ENCODE results near the gene PLGRKT. TPM values are rescaled to one million over a fixed set of nuclear protein-coding genes. Genes with fewer than 3 reads are reported as not detected.

The PLGRKT gene
- polyA plus RNA-seq, 3 donors: 4.6 to 19.7 (median 14.8) TPM

DNA sequence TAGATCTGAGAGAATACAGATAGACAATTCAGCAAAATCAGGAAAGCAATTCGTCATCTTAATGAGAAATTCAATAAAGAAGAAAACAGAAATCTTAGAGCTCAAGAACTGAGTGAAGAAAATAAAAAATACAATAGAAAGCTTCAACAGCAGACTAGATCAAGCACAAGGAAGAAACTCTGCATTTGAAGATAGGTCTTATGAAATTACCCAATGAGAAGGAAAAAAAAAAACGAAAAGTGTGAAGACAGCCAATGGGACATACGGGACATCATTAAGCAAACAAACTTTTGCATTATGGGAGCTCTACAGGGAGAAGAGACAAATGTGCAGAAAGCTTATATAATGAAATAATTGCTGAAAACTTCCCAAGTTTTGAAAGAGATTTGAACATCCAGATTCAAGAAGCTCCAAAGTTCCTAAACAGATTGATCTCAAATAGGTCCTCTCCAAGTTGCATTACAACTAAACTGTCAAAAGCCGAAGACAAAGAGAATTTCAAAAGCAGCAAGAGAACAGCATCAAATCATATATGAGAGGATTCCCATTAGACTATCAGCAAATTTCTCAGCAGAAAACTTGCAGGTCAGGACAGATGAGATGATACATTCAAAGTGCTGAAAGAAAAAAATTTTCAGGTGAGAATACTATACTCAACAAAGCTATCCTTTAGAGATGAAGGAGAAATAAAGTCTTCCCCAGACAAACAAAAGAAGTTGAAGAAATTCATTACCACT lies 122.4 kb downstream of the PLGRKT start:
- intact Hi-C loops (cut with micrococcal nuclease): no loop called here
- no peak overlapping the region for H2AFZ ChIP-seq (ENCODE audit: insufficient read depth, low read depth, low read length, poor library complexity, severe bottlenecking)
- H3K4me3 ChIP-seq (replicated peaks in 1 of 3; ENCODE audit: low read depth in 2 of 3, low read length in 3 of 3): no peak overlapping the region
- no peaks in the 10 kb centered on the region for H3K36me3 ChIP-seq (replicated peaks in 1 of 2; ENCODE audit: control insufficient read depth in 1 of 2, insufficient read depth in 2 of 2, low read length in 2 of 2)
- H3K36me3 Mint-ChIP-seq: no peaks in the 10 kb centered on the region
- no peaks in the 10 kb centered on the region for H3K27me3 ChIP-seq (ENCODE audit: control insufficient read depth in 2 of 2, insufficient read depth in 2 of 2, low read length in 2 of 2)
- no peak overlapping the region for H3K4me3 Mint-ChIP-seq
- TF ChIP-seq, protein P1, sequence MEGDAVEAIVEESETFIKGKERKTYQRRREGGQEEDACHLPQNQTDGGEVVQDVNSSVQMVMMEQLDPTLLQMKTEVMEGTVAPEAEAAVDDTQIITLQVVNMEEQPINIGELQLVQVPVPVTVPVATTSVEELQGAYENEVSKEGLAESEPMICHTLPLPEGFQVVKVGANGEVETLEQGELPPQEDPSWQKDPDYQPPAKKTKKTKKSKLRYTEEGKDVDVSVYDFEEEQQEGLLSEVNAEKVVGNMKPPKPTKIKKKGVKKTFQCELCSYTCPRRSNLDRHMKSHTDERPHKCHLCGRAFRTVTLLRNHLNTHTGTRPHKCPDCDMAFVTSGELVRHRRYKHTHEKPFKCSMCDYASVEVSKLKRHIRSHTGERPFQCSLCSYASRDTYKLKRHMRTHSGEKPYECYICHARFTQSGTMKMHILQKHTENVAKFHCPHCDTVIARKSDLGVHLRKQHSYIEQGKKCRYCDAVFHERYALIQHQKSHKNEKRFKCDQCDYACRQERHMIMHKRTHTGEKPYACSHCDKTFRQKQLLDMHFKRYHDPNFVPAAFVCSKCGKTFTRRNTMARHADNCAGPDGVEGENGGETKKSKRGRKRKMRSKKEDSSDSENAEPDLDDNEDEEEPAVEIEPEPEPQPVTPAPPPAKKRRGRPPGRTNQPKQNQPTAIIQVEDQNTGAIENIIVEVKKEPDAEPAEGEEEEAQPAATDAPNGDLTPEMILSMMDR (IDR thresholded peaks at IDR 0.05): no peak
- peaks cover 12 to 19% of the 10 kb centered on the region in 2 donors for H3K9me3 ChIP-seq (replicated peaks in 1 of 2; ENCODE audit: control insufficient read depth in 1 of 2, insufficient read depth in 1 of 2, low read length in 2 of 2)
- H3K27me3 Mint-ChIP-seq (ENCODE audit: low read depth in 3 of 3): peaks cover 0 to 1% (median 0%) of the 10 kb centered on the region in 3 donors
- H3K27ac ChIP-seq (ENCODE audit: low read depth in 1 of 2, low read length in 2 of 2): no peak overlapping the region
- no peaks in the 10 kb centered on the region for H3K79me2 ChIP-seq (ENCODE audit: insufficient read depth, low read length)
- 89% methylated on average over 1 of the region's 4 CpGs for WGBS (ENCODE audit: insufficient coverage)
- no peak overlapping the region for H3K9ac ChIP-seq (ENCODE audit: insufficient read depth, low read length, poor library complexity, severe bottlenecking)
- no peaks in the 10 kb centered on the region for H3K4me1 Mint-ChIP-seq
- no peak for DNase-seq
- no peaks in the 10 kb centered on the region for H4K20me1 ChIP-seq (ENCODE audit: insufficient read depth, low read length)
- no peak overlapping the region for H3K27ac Mint-ChIP-seq
- H3K4me1 ChIP-seq (ENCODE audit: control insufficient read depth in 1 of 2, insufficient read depth in 2 of 2, low read length in 2 of 2): no peaks in the 10 kb centered on the region
- H3K4me2 ChIP-seq (replicated peaks; ENCODE audit: extremely low read depth, low read length, poor library complexity, severe bottlenecking): no peak overlapping the region
- H3K9me3 Mint-ChIP-seq: peaks cover 10 to 26% (median 16%) of the 10 kb centered on the region in 7 donors

DNA sequence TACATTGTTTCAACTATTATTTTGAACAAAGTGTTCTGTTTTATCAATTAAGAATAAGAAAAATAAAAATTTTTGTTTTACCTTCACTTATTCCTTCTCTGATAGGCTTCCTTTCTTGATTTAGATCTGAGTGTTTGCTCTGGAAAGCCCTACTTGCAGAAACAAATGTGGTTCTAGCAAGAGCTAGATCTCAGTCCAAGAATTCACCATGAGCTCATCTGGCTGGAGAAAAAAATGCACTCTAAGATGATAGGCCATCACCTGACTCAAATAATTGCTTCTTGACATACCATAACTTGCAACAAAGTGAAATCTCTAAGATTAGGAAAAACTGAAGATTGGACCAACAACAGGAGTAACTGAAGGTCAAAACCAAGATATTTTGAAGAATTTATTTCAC lies 126.9 kb downstream of the PLGRKT start:
- Mint-ChIP-seq H3K36me3 (no peaks in the 10 kb centered on the region), H3K27me3 (ENCODE audit: low read depth in 3 of 3) (no peaks in the 10 kb centered on the region), H3K27ac (no peak overlapping the region), H3K4me1 (no peaks in the 10 kb centered on the region), H3K4me3 (no peak overlapping the region), H3K9me3 (peaks cover 6 to 24% (median 12%) of the 10 kb centered on the region in 7 donors)
- Histone ChIP-seq H3K4me1 (ENCODE audit: control insufficient read depth in 1 of 2, insufficient read depth in 2 of 2, low read length in 2 of 2) (no peaks in the 10 kb centered on the region), H2AFZ (ENCODE audit: insufficient read depth, low read depth, low read length, poor library complexity, severe bottlenecking) (no peak overlapping the region), H3K27me3 (ENCODE audit: control insufficient read depth in 2 of 2, insufficient read depth in 2 of 2, low read length in 2 of 2) (no peaks in the 10 kb centered on the region), H3K9ac (ENCODE audit: insufficient read depth, low read length, poor library complexity, severe bottlenecking) (no peak overlapping the region), H3K9me3 (replicated peaks in 1 of 2; ENCODE audit: control insufficient read depth in 1 of 2, insufficient read depth in 1 of 2, low read length in 2 of 2) (peaks cover 12 to 19% of the 10 kb centered on the region in 2 donors), H3K27ac (ENCODE audit: low read depth in 1 of 2, low read length in 2 of 2) (no peak overlapping the region), H3K36me3 (replicated peaks in 1 of 2; ENCODE audit: control insufficient read depth in 1 of 2, insufficient read depth in 2 of 2, low read length in 2 of 2) (no peaks in the 10 kb centered on the region), H3K4me3 (replicated peaks in 1 of 3; ENCODE audit: low read depth in 2 of 3, low read length in 3 of 3) (no peak overlapping the region), H3K4me2 (replicated peaks; ENCODE audit: extremely low read depth, low read length, poor library complexity, severe bottlenecking) (no peak overlapping the region), H3K79me2 (ENCODE audit: insufficient read depth, low read length) (no peaks in the 10 kb centered on the region), H4K20me1 (ENCODE audit: insufficient read depth, low read length) (no peaks in the 10 kb centered on the region)
- intact Hi-C loops (cut with micrococcal nuclease): no loop called here
- TF ChIP-seq, protein P1 (IDR thresholded peaks at IDR 0.05): no peak
- DNase-seq: no peak

Small RNAs within 50 kb of the gene (small RNA-seq; reads per million reads assigned to genes)
- gene AL135786.1 (ENCODE audit: insufficient read length, low read depth) (not detected), gene HMGN2P31 (ENCODE audit: insufficient read length, low read depth) (not detected)

Other genes starting within 250 kb of the PLGRKT start
- not detected for gene INSL4, start 206.5 kb downstream of the PLGRKT start, polyA plus RNA-seq
- gene RLN2, start 133.2 kb downstream of the PLGRKT start, polyA plus RNA-seq: not detected
- not detected for gene RLN1, start 98.0 kb downstream of the PLGRKT start, polyA plus RNA-seq
- gene CD274, start 12.6 kb upstream of the PLGRKT start, polyA plus RNA-seq: under 1 TPM in 2 of 3 donors, not detected in 1; 0.24 to 0.84 TPM
- gene PDCD1LG2, start 72.6 kb upstream of the PLGRKT start, polyA plus RNA-seq: under 1 TPM; 0.16 to 0.41 (median 0.17) TPM
- gene RIC1, start 191.2 kb upstream of the PLGRKT start, polyA plus RNA-seq: 10 to 100 TPM; 13.4 to 36.4 (median 16.3) TPM